GM18873 (cell line): ENCODE data around the gene FAM3A.

Experiments used
- ATAC-seq: cut with Tn5 transposase; IDR thresholded peaks from one replicate; pipeline ENCODE4 v1.9.1; 2021; ENCODE audit warnings: mild to moderate bottlenecking, moderate library complexity, moderate number of reproducible peaks; ENCODE audit not compliant: unreplicated experiment, low FRiP score

The FAM3A gene

GRCh38 chrX:154535892-154536291 lies 19.9 kb upstream of the FAM3A start:
- ATAC-seq, result no peak

GRCh38 chrX:154534526-154535322 lies 18.7 kb upstream of the FAM3A start:
- peak; percentile 84 for ATAC-seq

- ATAC-seq, result no peak
Observed at GRCh38 chrX:154532690-154533089, 16.7 kb upstream of the FAM3A start.

- ATAC-seq, result no peak
Observed at GRCh38 chrX:154531626-154532025, 15.6 kb upstream of the FAM3A start.

- ATAC-seq, result no peak
Observed at GRCh38 chrX:154530286-154530685, 14.3 kb upstream of the FAM3A start.

GRCh38 chrX:154529206-154529612 lies 13.2 kb upstream of the FAM3A start:
- no peak for ATAC-seq

- peak; percentile 46 for ATAC-seq
Observed at GRCh38 chrX:154526901-154527675, 11.1 kb upstream of the FAM3A start.

GRCh38 chrX:154525606-154526490 lies 9.8 kb upstream of the FAM3A start:
- no peak for ATAC-seq

GRCh38 chrX:154519389-154519788 lies 3.4 kb upstream of the FAM3A start:
- no peak for ATAC-seq

- ATAC-seq, result no peak
Observed at GRCh38 chrX:154517101-154517781, 1.2 kb upstream of the FAM3A start.

- ATAC-seq, result peak; percentile 7
Observed at GRCh38 chrX:154516656-154517100, 646 bp upstream of the FAM3A start.

- ATAC-seq, result no peak
Observed at GRCh38 chrX:154515090-154515965, 704 bp downstream of the FAM3A start.

GRCh38 chrX:154513716-154514115 lies 2.3 kb downstream of the FAM3A start:
- no peak for ATAC-seq

GRCh38 chrX:154512879-154513553 lies 3.0 kb downstream of the FAM3A start:
- no peak for ATAC-seq

- no peak for ATAC-seq
Observed at GRCh38 chrX:154511761-154512160, 4.3 kb downstream of the FAM3A start.

GRCh38 chrX:154509455-154509854 lies 6.6 kb downstream of the FAM3A start:
- ATAC-seq, result no peak

GRCh38 chrX:154508384-154508745 lies 7.7 kb downstream of the FAM3A start:
- no peak for ATAC-seq

GRCh38 chrX:154507673-154508383 lies 8.2 kb downstream of the FAM3A start:
- no peak for ATAC-seq
